WERI-Rb-1 (cell line): ENCODE results near the gene FSD1.

Experiments used
- DNase-seq: peaks from one replicate; pipeline ENCODE4 v3.0.0-alpha.2; 2020
- H3K27ac ChIP-seq: fragments of 250-450 bp; sonication (Bioruptor Pico); 2 replicates; pipeline ENCODE4 v1.5.1; 2020; ENCODE audit warnings: mild to moderate bottlenecking, moderate library complexity
- H3K27me3 ChIP-seq: fragments of 250-450 bp; sonication (Bioruptor Pico); 2 replicates; pipeline ENCODE4 v1.5.1; 2021; ENCODE audit warnings: mild to moderate bottlenecking, low read depth, moderate library complexity; ENCODE audit not compliant: insufficient read depth, severe bottlenecking
- H3K36me3 ChIP-seq: fragments of 250-450 bp; sonication (Bioruptor Pico); 2 replicates; pipeline ENCODE4 v1.5.1; 2020; ENCODE audit warnings: mild to moderate bottlenecking, moderate library complexity
- H3K4me3 ChIP-seq: 2 replicates; pipeline ENCODE4 v1.5.1; 2011; ENCODE audit warnings: low read depth, mild to moderate bottlenecking, control low read depth, low read length
- H3K9me3 ChIP-seq: fragments of 250-450 bp; sonication (Bioruptor Pico); 2 replicates; pipeline ENCODE4 v1.5.1; 2021; ENCODE audit warnings: mild to moderate bottlenecking, moderate library complexity; ENCODE audit not compliant: severe bottlenecking
- CTCF ChIP-seq: IDR thresholded peaks from 2 replicates; pipeline ENCODE4 v1.5.1; 2011; ENCODE audit warnings: low read depth, mild to moderate bottlenecking, control low read depth, inconsistent platforms, low read length

FSD1 gene

GRCh38 chr19:4373013-4373367, 68.6 kb downstream of the FSD1 start:
- Histone ChIP-seq H3K27ac (no peak overlapping the region), H3K27me3 (no peaks in the 10 kb centered on the region), H3K9me3 (no peaks in the 10 kb centered on the region), H3K36me3 (peaks cover 4% of the 10 kb centered on the region; the same call in 1 of the 2 replicates), H3K4me3 (no peak overlapping the region)
- DNase-seq: no peak
- TF ChIP-seq CTCF: no peak
